A549 (cell line): ENCODE measurements around the gene CTBP1. TPM values are rescaled to one million over a fixed set of nuclear protein-coding genes. Genes with fewer than 3 reads are reported as not detected.

Source experiments
- ATAC-seq, 2 experiments: fragments of 200-7000 bp in 1 of 2; fragments of >200 bp in 1 of 2; cut with Nextera tagmentation in 1 of 2; cut with Tn5 transposase in 1 of 2; 3 replicates each; pipeline versions ENCODE4 v1.8.0 to v1.9.1; 2018 to 2020; ENCODE audit warnings: mild to moderate bottlenecking in 1 of 2, moderate library complexity in 1 of 2
- CTCF ChIA-PET: fragments of 300-600 bp; sonication (Branson Sonifier 250); formaldehyde crosslinking; extraction: SDS; loops from one replicate; lab custom pipeline; 2021; ENCODE audit warnings: antibody characterized with exemption, inconsistent platforms; lab: Yijun Ruan, JAX
- POLR2A ChIA-PET: fragments of 350-600 bp; formaldehyde crosslinking; extraction: SDS; loops from one replicate; lab custom pipeline; 2021; ENCODE audit warnings: antibody characterized with exemption, inconsistent platforms; lab: Yijun Ruan, JAX
- DNase-seq, 2 experiments: peaks; one replicate each; pipeline versions ENCODE4 v3.0.0 to v3.0.0-alpha.2; 2011 to 2016; ENCODE audit warnings: low read depth in 1 of 2, low spot score in 1 of 2
- FAIRE-seq: peaks from 2 replicates; lab custom pipeline; 2011; peaks lifted over from hg19 to GRCh38; lab: Jason Lieb, UNC
- H3K27ac ChIP-seq, 2 experiments: fragments of >200 bp; sonication (Bioruptor Twin); formaldehyde crosslinking; 3 replicates each; pipeline ENCODE4 v1.5.1; 2016 to 2017
- H3K4me1 ChIP-seq: fragments of >200 bp; sonication (Bioruptor Twin); formaldehyde crosslinking; 3 replicates; pipeline ENCODE4 v1.6.1; 2016
- H3K4me2 ChIP-seq: fragments of >200 bp; sonication (Bioruptor Twin); formaldehyde crosslinking; 3 replicates; pipeline ENCODE4 v1.6.1; 2016
- H3K4me3 ChIP-seq: fragments of >200 bp; sonication (Bioruptor Twin); formaldehyde crosslinking; 3 replicates; pipeline ENCODE4 v1.5.1; 2016
- H3K9me3 ChIP-seq: fragments of >200 bp; sonication (Bioruptor Twin); formaldehyde crosslinking; 3 replicates; pipeline ENCODE4 v1.6.1; 2016
- BHLHE40 ChIP-seq: IDR thresholded peaks from 2 replicates; pipeline ENCODE4 v1.6.1; 2012; ENCODE audit warnings: low read depth, low read length, inconsistent platforms
- CBX8 ChIP-seq: fragments of 200-600 bp; sonication (generic); IDR thresholded peaks from 2 replicates; pipeline ENCODE4 v1.6.1; 2016
- CEBPB ChIP-seq, 2 experiments: fragments of >200 bp in 1 of 2; sonication (Bioruptor Twin) in 1 of 2; formaldehyde crosslinking in 1 of 2; IDR thresholded peaks; 2 replicates each; pipeline ENCODE4 v1.6.1; 2012 to 2016
- CHD2 ChIP-seq: fragments of 150-350 bp; IDR thresholded peaks from 2 replicates; pipeline ENCODE4 v1.6.1; 2014; ENCODE audit warnings: low read length; ENCODE audit not compliant: partially characterized antibody
- CHD4 ChIP-seq: fragments of 200-600 bp; sonication (generic); IDR thresholded peaks from 2 replicates; pipeline ENCODE4 v1.6.1; 2016; ENCODE audit warnings: antibody characterized with exemption, mild to moderate bottlenecking, borderline replicate concordance
- FOXS1 ChIP-seq: fragments of 250-450 bp; sonication (Bioruptor Pico); IDR thresholded peaks from 2 replicates; pipeline ENCODE4 v1.5.0; 2020; ENCODE audit warnings: mild to moderate bottlenecking, moderate library complexity
- HOXA7 ChIP-seq: fragments of 250-450 bp; sonication (Bioruptor Pico); IDR thresholded peaks from 2 replicates; pipeline ENCODE4 v1.5.0; 2020; ENCODE audit warnings: mild to moderate bottlenecking, moderate library complexity
- HOXB13 ChIP-seq: fragments of 250-450 bp; sonication (Bioruptor Pico); IDR thresholded peaks from 2 replicates; pipeline ENCODE4 v1.5.0; 2020; ENCODE audit warnings: low read depth, mild to moderate bottlenecking, moderate library complexity
- KDM1A ChIP-seq: fragments of 200-600 bp; sonication (generic); IDR thresholded peaks from 2 replicates; pipeline ENCODE4 v1.6.1; 2016; ENCODE audit warnings: low read depth, mild to moderate bottlenecking
- KDM5A ChIP-seq: fragments of 200-600 bp; sonication (generic); IDR thresholded peaks from 2 replicates; pipeline ENCODE4 v1.6.1; 2016; ENCODE audit warnings: antibody characterized with exemption, mild to moderate bottlenecking
- NFE2L2 ChIP-seq: fragments of 150-350 bp; conservative IDR thresholded peaks from 2 replicates; pipeline ENCODE4 v1.6.1; 2014; ENCODE audit warnings: low read length
- NPAS2 ChIP-seq: fragments of 250-450 bp; sonication (Bioruptor Pico); IDR thresholded peaks from 2 replicates; pipeline ENCODE4 v1.8.0; 2022; ENCODE audit warnings: mild to moderate bottlenecking, moderate library complexity, borderline replicate concordance
- NR3C1 ChIP-seq: fragments of >200 bp; sonication (Bioruptor Twin); formaldehyde crosslinking; IDR thresholded peaks from 3 replicates; pipeline ENCODE4 v1.6.1; 2017
- PHF8 ChIP-seq: fragments of 200-600 bp; sonication (generic); IDR thresholded peaks from 2 replicates; pipeline ENCODE4 v1.6.1; 2016; ENCODE audit warnings: low read depth, mild to moderate bottlenecking, antibody characterized with exemption, moderate library complexity, borderline replicate concordance
- RAD21 ChIP-seq, 2 experiments: fragments of >200 bp in 1 of 2; sonication (Bioruptor Twin) in 1 of 2; formaldehyde crosslinking in 1 of 2; IDR thresholded peaks in 1 of 2; conservative IDR thresholded peaks in 1 of 2; 2 replicates in 1 of 2; 3 replicates in 1 of 2; pipeline ENCODE4 v1.6.1; 2012 to 2018; ENCODE audit warnings: inconsistent platforms in 1 of 2
- RARB ChIP-seq: fragments of 250-450 bp; sonication (Bioruptor Pico); IDR thresholded peaks from 2 replicates; pipeline ENCODE4 v1.8.0; 2021; ENCODE audit warnings: mild to moderate bottlenecking, moderate library complexity
- RCOR1 ChIP-seq: fragments of 150-350 bp; IDR thresholded peaks from 2 replicates; pipeline ENCODE4 v1.6.1; 2014; ENCODE audit warnings: antibody characterized with exemption, low read length, low read depth
- RFX5 ChIP-seq: fragments of 450-650 bp; IDR thresholded peaks from 2 replicates; pipeline ENCODE4 v1.7.1; 2014; ENCODE audit warnings: antibody characterized with exemption, mild to moderate bottlenecking, moderate library complexity
- SMC3 ChIP-seq: fragments of >200 bp; sonication (Bioruptor Twin); formaldehyde crosslinking; IDR thresholded peaks from 3 replicates; pipeline ENCODE4 v1.6.1; 2018; ENCODE audit warnings: inconsistent platforms
- TP53 ChIP-seq: fragments of 250-450 bp; sonication (Bioruptor Pico); IDR thresholded peaks from 2 replicates; pipeline ENCODE4 v1.5.0; 2021; ENCODE audit warnings: mild to moderate bottlenecking, moderate library complexity
- WGBS: methylation state at CpG from one replicate; pipeline ENCODE4 v1.1.6; 2017; ENCODE audit errors: missing lambda C conversion rate; 5-methylcytosine and 5-hydroxymethylcytosine counted together
- polyA plus RNA-seq, 4 experiments: library from polyadenylated mRNA; depleted of rRNA in 3 of 4; stranded (reverse); fragments of >200 nt; fragmentation: RNase III in 1 of 4; extraction: RNeasy Plus Mini Kit Qiagen cat#74134 plus additional on column Dnase treatment in 1 of 4; gene quantifications; 2 replicates in 3 of 4; 3 replicates in 1 of 4; pipeline ENCODE4 v1.2.3, GENCODE V29; 2011 to 2017
- TF ChIP-seq, protein P1 (sequence below): fragments of 250-450 bp; sonication (Bioruptor Pico); IDR thresholded peaks from 2 replicates; pipeline ENCODE4 v1.5.0; 2020; ENCODE audit warnings: low read depth, mild to moderate bottlenecking, moderate library complexity
- TF ChIP-seq, protein P2 (sequence below): fragments of >200 bp; sonication (Bioruptor Twin); formaldehyde crosslinking; IDR thresholded peaks from 3 replicates; pipeline ENCODE4 v1.5.1; 2016
- TF ChIP-seq, protein P3 (sequence below): fragments of >200 bp; sonication (Bioruptor Twin); formaldehyde crosslinking; IDR thresholded peaks from 3 replicates; pipeline ENCODE4 v1.6.1; 2016
- TF ChIP-seq, protein P4 (sequence below): IDR thresholded peaks from 2 replicates; pipeline ENCODE4 v1.6.1; 2012

Gene CTBP1
- polyA plus RNA-seq, 2 of the 4 experiments (the other 2 are of a cell fraction) = 43.1 to 93.1 TPM

DNA sequence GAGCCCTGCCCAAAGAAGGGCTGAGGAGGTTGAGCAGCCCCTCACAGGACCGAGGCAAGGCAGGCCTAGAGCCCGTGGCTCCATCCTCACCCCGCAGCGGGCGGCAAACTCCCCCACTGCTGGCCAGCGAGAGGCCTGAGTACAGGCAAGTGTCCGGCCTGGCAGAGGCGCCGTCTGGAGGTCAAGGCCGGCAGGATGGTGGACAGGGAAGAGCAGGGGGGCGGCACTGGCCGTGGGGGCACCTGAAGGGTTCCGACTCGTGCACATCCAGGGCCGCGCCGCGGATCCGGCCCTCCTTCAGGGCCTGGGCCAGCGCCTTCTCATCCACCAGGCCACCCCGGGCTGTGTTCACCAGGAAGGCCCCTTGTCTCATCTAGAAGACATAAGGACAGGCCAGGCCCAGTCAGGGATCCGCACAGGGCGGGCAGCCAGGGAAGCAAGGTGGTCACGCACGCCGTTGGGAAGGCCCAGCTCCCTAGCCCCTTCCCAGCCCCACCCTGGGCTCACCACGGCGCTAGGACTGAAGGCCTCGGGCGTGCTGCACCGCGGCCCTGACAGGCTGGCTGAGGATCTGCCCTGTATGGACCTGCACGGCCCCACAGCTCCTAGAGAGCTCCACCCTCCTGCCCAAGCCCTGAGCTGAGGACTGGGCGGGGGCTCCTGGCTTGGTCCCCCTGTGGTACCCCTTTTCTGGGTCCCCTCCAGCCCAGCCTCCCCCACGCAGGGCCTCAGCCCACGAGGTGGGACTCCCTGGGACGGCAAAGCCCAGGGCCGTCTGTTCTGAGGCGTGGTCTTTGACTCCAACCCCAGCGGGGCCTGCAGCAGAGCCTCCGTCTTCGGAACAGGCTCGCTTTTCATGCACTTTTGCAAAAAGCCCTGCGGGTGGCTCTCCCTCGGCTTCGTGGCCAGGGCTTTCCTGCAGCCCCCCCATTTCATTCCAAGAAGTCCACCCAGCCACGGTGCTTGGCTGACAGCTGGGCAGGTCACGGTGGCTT lies 34.5 kb downstream of the CTBP1 start:
- ChIA-PET POLR2A (no interaction called here), CTCF (interaction anchor here (0.7 to 1.3 kb wide), 2 partner anchors 11 to 142 kb away, joined by 3 to 5 read pairs; no protein-coding TSS in a partner anchor)
- DNase-seq (no peak), ATAC-seq (peak in 1 of 2 experiments; percentile 26; a peak in 2 of 6 replicates), FAIRE-seq (no peak)
- H3K4me1 ChIP-seq = no peaks in the 10 kb centered on the region
- H3K27ac ChIP-seq = no peak overlapping the region
- no peak overlapping the region for H3K4me2 ChIP-seq
- WGBS = 94% methylated on average over 17 of the region's 48 CpGs
- TF ChIP-seq CBX8 (no peak), TP53 (CRISPR knock-in tag) (no peak), RAD21 (conservative IDR thresholded peaks at IDR 0.05 in 1 of 2, IDR thresholded peaks at IDR 0.05 in 1 of 2) (no peak), NPAS2 (CRISPR knock-in tag) (no peak), CHD2 (no peak), BHLHE40 (no peak), HOXA7 (no peak), NFE2L2 (no peak), NR3C1 (no peak), FOXS1 (no peak), HOXB13 (no peak), RARB (CRISPR knock-in tag) (no peak), RFX5 (no peak), CHD4 (no peak), KDM1A (no peak), PHF8 (no peak)
- TF ChIP-seq, protein P1, sequence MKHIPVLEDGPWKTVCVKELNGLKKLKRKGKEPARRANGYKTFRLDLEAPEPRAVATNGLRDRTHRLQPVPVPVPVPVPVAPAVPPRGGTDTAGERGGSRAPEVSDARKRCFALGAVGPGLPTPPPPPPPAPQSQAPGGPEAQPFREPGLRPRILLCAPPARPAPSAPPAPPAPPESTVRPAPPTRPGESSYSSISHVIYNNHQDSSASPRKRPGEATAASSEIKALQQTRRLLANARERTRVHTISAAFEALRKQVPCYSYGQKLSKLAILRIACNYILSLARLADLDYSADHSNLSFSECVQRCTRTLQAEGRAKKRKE (CRISPR knock-in tag) = no peak
- TF ChIP-seq, protein P2, sequence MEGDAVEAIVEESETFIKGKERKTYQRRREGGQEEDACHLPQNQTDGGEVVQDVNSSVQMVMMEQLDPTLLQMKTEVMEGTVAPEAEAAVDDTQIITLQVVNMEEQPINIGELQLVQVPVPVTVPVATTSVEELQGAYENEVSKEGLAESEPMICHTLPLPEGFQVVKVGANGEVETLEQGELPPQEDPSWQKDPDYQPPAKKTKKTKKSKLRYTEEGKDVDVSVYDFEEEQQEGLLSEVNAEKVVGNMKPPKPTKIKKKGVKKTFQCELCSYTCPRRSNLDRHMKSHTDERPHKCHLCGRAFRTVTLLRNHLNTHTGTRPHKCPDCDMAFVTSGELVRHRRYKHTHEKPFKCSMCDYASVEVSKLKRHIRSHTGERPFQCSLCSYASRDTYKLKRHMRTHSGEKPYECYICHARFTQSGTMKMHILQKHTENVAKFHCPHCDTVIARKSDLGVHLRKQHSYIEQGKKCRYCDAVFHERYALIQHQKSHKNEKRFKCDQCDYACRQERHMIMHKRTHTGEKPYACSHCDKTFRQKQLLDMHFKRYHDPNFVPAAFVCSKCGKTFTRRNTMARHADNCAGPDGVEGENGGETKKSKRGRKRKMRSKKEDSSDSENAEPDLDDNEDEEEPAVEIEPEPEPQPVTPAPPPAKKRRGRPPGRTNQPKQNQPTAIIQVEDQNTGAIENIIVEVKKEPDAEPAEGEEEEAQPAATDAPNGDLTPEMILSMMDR = no peak
- TF ChIP-seq, protein P3, sequence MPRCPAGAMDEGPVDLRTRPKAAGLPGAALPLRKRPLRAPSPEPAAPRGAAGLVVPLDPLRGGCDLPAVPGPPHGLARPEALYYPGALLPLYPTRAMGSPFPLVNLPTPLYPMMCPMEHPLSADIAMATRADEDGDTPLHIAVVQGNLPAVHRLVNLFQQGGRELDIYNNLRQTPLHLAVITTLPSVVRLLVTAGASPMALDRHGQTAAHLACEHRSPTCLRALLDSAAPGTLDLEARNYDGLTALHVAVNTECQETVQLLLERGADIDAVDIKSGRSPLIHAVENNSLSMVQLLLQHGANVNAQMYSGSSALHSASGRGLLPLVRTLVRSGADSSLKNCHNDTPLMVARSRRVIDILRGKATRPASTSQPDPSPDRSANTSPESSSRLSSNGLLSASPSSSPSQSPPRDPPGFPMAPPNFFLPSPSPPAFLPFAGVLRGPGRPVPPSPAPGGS = no peak
- TF ChIP-seq, all 56 proteins: peak for 0
- Histone ChIP-seq H3K9me3 (no peaks in the 10 kb centered on the region), H3K4me3 (no peak overlapping the region)

DNA sequence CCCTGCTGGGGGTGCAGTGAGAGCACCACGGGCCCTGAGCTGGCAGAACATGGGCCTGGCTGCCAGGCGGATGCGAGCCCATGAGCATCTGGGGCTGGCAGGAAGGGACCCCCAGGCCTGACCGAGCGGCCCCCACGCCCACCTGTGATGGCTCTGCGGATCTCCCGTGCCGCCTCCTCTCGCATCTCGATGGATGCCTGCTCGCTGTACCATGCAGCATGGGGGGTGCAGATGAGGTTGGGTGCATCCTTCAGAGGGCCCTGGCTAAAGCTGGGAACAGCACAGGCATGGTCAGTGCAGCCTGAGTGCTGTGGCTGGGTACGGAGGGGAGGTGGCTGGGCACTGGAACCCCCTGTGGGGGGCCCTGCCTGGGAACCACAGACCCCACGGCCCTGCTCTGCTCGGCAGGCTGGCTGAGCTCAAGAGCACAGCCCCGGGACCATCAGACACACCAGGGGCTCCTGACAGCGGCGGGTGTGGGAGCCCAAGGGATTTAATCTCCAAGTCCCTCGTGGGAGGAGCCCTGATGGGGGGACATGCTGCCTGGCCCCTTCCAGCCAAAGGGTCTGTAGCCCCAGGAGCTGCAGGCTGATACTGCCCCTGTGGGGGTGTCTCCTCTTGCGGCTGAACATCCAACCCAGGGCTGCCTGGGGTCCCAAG lies 35.5 kb downstream of the CTBP1 start:
- ATAC-seq (no peak), DNase-seq (no peak)
- ChIA-PET POLR2A (no interaction called here), CTCF (interaction anchor here (0.7 kb wide), 1 partner anchor 143 kb away, joined by 3 read pairs; no protein-coding TSS in a partner anchor)
- no peaks in the 10 kb centered on the region for H3K4me1 ChIP-seq
- H3K4me3 ChIP-seq = no peak overlapping the region
- no peak overlapping the region for H3K4me2 ChIP-seq
- WGBS = 100% methylated on average over 2 of the region's 20 CpGs
- H3K27ac ChIP-seq = no peak overlapping the region
- no peaks in the 10 kb centered on the region for H3K9me3 ChIP-seq
- no peak for TF ChIP-seq CEBPB (IDR thresholded peaks at IDR 0.05)
- TF ChIP-seq, protein P4, sequence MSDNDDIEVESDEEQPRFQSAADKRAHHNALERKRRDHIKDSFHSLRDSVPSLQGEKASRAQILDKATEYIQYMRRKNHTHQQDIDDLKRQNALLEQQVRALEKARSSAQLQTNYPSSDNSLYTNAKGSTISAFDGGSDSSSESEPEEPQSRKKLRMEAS = no peak
- no peak for TF ChIP-seq RCOR1
- TF ChIP-seq CHD4 = no peak
- TF ChIP-seq KDM5A = no peak
- TF ChIP-seq BHLHE40 = no peak
- no peak for TF ChIP-seq RFX5
- TF ChIP-seq SMC3 = no peak
- TF ChIP-seq, all 56 proteins: peak for 0
- FAIRE-seq = no peak
